ENCODE results near the gene HARBI1. TPM values are rescaled to one million over a fixed set of nuclear protein-coding genes. Genes with fewer than 3 reads are reported as not detected.

Gene HARBI1
- total and polyA plus RNA-seq, 2 donors (not counting 1 experiment from before 2014, with no cell fraction given) = 4.9 to 7.6 TPM

- Histone ChIP-seq H3K9ac (ENCODE audit: insufficient read depth, low read length) (no peak overlapping the region), H4K20me1 (ENCODE audit: control insufficient read depth, extremely low read depth, insufficient read depth, low read length) (no peaks in the 10 kb centered on the region), H3K27me3 (ENCODE audit: control insufficient read depth, insufficient read depth, low read length) (no peaks in the 10 kb centered on the region), H3K9me3 (ENCODE audit: control insufficient read depth, insufficient read depth, low read depth, low read length) (no peaks in the 10 kb centered on the region), H3K79me2 (ENCODE audit: control insufficient read depth, insufficient read depth, low read length) (no peaks in the 10 kb centered on the region), H2AFZ (ENCODE audit: low read length) (no peak overlapping the region), H3K4me2 (ENCODE audit: extremely low read depth, insufficient read depth, low read length) (no peak overlapping the region), H3K4me3 (replicated peaks in 1 of 4; ENCODE audit: control extremely low read depth in 1 of 4, insufficient read depth in 1 of 4, low read depth in 3 of 4, low read length in 4 of 4) (no peak overlapping the region), H3K36me3 (ENCODE audit: control insufficient read depth, insufficient read depth, low read length) (peaks cover 2% of the 10 kb centered on the region), H3K4me1 (ENCODE audit: control insufficient read depth, extremely low read depth, insufficient read depth, low read length) (no peaks in the 10 kb centered on the region), H3K27ac (ENCODE audit: insufficient read depth, low read length) (no peak overlapping the region)
- DNase-seq (ENCODE audit: low read depth in 2 of 2) = no peak
- TF ChIP-seq EZH2 (IDR thresholded peaks at IDR 0.05; ENCODE audit: low read length, missing control alignments) = no peak
- TF ChIP-seq, protein P1, sequence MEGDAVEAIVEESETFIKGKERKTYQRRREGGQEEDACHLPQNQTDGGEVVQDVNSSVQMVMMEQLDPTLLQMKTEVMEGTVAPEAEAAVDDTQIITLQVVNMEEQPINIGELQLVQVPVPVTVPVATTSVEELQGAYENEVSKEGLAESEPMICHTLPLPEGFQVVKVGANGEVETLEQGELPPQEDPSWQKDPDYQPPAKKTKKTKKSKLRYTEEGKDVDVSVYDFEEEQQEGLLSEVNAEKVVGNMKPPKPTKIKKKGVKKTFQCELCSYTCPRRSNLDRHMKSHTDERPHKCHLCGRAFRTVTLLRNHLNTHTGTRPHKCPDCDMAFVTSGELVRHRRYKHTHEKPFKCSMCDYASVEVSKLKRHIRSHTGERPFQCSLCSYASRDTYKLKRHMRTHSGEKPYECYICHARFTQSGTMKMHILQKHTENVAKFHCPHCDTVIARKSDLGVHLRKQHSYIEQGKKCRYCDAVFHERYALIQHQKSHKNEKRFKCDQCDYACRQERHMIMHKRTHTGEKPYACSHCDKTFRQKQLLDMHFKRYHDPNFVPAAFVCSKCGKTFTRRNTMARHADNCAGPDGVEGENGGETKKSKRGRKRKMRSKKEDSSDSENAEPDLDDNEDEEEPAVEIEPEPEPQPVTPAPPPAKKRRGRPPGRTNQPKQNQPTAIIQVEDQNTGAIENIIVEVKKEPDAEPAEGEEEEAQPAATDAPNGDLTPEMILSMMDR (conservative IDR thresholded peaks at IDR 0.05 in 1 of 2, IDR thresholded peaks at IDR 0.05 in 1 of 2; ENCODE audit: low read depth in 1 of 2, low read length in 2 of 2) = no peak
These were observed 27.0 kb upstream of the HARBI1 start for GRCh38 chr11:46643986-46644385.

DNA sequence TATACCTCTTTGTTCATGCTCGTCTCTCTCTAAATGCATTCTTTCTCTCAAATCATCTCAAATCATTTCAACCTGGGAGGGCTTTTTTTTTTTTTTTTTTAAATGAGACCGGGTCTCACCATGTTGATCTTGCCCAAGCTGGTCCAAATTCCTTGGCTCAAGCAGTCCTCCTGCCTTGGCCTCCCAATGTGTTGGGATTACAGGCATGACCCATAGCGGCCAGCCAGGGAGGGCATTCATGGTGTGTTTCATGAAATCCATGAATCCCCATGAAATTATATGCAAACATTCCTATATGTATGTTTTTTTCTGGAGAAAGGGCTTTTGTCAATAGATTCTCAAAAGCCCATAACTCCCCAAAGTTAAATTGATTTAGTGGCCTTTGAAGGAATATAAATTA is 26.5 kb upstream of the HARBI1 start:
- no peak for TF ChIP-seq EZH2 (IDR thresholded peaks at IDR 0.05; ENCODE audit: low read length, missing control alignments)
- TF ChIP-seq, protein P1 (conservative IDR thresholded peaks at IDR 0.05 in 1 of 2, IDR thresholded peaks at IDR 0.05 in 1 of 2; ENCODE audit: low read depth in 1 of 2, low read length in 2 of 2) = no peak
- Histone ChIP-seq H3K9me3 (ENCODE audit: control insufficient read depth, insufficient read depth, low read depth, low read length) (no peaks in the 10 kb centered on the region), H3K4me3 (replicated peaks in 1 of 4; ENCODE audit: control extremely low read depth in 1 of 4, insufficient read depth in 1 of 4, low read depth in 3 of 4, low read length in 4 of 4) (no peak overlapping the region), H3K27ac (ENCODE audit: insufficient read depth, low read length) (no peak overlapping the region), H3K36me3 (ENCODE audit: control insufficient read depth, insufficient read depth, low read length) (peaks cover 2% of the 10 kb centered on the region), H2AFZ (ENCODE audit: low read length) (no peak overlapping the region), H3K79me2 (ENCODE audit: control insufficient read depth, insufficient read depth, low read length) (no peaks in the 10 kb centered on the region), H4K20me1 (ENCODE audit: control insufficient read depth, extremely low read depth, insufficient read depth, low read length) (no peaks in the 10 kb centered on the region), H3K27me3 (ENCODE audit: control insufficient read depth, insufficient read depth, low read length) (no peaks in the 10 kb centered on the region), H3K9ac (ENCODE audit: insufficient read depth, low read length) (no peak overlapping the region), H3K4me1 (ENCODE audit: control insufficient read depth, extremely low read depth, insufficient read depth, low read length) (no peaks in the 10 kb centered on the region), H3K4me2 (ENCODE audit: extremely low read depth, insufficient read depth, low read length) (no peak overlapping the region)
- DNase-seq (ENCODE audit: low read depth in 2 of 2) = no peak

DNA sequence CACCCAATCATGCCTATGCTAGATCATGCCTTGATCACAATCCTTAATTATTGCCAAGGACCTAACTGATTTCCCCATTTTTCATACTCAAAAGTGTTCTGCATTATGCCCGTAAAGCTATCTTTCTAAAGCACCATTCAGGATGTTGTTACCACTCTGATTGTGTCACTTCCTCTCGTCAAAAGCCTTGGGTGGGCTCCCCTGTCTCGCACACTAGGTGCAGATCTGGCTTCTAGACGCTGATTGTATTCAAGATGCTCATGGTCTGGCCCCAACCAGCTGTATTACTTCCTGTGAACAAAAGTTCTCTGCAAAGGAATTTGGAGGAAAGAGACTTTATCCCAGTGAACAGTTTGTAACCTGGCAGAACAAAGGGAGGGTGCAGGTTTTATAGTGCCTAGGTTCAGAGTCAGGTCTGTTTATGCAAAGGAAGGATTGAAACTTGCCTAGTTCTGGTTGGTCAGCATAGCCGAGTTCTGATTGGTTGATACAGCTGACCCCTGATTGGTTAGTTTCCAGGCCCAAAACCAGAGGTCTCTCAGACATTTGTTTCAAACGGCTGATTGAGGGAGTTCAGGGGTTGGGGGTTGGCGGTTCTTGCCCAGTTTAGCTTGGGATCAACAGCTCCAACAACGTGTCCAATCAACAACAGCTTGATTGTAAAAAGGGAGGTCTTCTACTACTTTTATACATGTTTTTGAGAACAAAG is 25.8 kb upstream of the HARBI1 start:
- Histone ChIP-seq H3K27me3 (ENCODE audit: control insufficient read depth, insufficient read depth, low read length) (no peaks in the 10 kb centered on the region), H3K4me2 (ENCODE audit: extremely low read depth, insufficient read depth, low read length) (no peak overlapping the region), H2AFZ (ENCODE audit: low read length) (no peak overlapping the region), H4K20me1 (ENCODE audit: control insufficient read depth, extremely low read depth, insufficient read depth, low read length) (no peaks in the 10 kb centered on the region), H3K27ac (ENCODE audit: insufficient read depth, low read length) (no peak overlapping the region), H3K4me1 (ENCODE audit: control insufficient read depth, extremely low read depth, insufficient read depth, low read length) (no peaks in the 10 kb centered on the region), H3K9me3 (ENCODE audit: control insufficient read depth, insufficient read depth, low read depth, low read length) (no peaks in the 10 kb centered on the region), H3K9ac (ENCODE audit: insufficient read depth, low read length) (no peak overlapping the region), H3K4me3 (replicated peaks in 1 of 4; ENCODE audit: control extremely low read depth in 1 of 4, insufficient read depth in 1 of 4, low read depth in 3 of 4, low read length in 4 of 4) (no peak overlapping the region), H3K79me2 (ENCODE audit: control insufficient read depth, insufficient read depth, low read length) (no peaks in the 10 kb centered on the region), H3K36me3 (ENCODE audit: control insufficient read depth, insufficient read depth, low read length) (peaks cover 2% of the 10 kb centered on the region)
- DNase-seq (ENCODE audit: low read depth in 2 of 2) = no peak
- no peak for TF ChIP-seq EZH2 (IDR thresholded peaks at IDR 0.05; ENCODE audit: low read length, missing control alignments)
- TF ChIP-seq, protein P1 (conservative IDR thresholded peaks at IDR 0.05 in 1 of 2, IDR thresholded peaks at IDR 0.05 in 1 of 2; ENCODE audit: low read depth in 1 of 2, low read length in 2 of 2) = no peak
